Measurements from ENCODE around the gene PTCD2.
"Not testable (repeated sequence)": the region's sequence is repeated elsewhere in the genome, so short reads cannot be mapped to it uniquely, and the experiment has no call there.

PTCD2 gene

DNA sequence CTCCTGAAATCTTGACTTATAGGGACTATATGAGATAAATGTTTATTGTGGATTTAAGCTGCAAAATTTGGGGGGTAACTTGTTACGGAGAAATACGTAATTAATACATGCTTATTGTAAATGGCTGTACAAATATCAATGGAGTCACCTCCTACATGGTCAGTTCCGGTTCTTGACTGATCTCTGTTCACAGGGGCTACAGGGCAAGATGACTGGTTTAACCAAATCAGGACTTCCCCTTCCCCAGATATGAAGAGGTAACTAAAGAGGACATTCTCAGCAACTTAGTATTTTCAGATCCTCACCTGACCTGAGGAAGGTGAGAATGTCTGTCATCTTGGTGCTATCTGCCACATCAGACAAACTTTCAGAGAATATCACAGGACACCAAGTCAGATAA, 54.7 kb downstream of the PTCD2 start:
- no peak for DNase-seq (ENCODE audit: extremely low spot score, insufficient read length, low read depth)
- FAIRE-seq: peak; percentile 9

DNA sequence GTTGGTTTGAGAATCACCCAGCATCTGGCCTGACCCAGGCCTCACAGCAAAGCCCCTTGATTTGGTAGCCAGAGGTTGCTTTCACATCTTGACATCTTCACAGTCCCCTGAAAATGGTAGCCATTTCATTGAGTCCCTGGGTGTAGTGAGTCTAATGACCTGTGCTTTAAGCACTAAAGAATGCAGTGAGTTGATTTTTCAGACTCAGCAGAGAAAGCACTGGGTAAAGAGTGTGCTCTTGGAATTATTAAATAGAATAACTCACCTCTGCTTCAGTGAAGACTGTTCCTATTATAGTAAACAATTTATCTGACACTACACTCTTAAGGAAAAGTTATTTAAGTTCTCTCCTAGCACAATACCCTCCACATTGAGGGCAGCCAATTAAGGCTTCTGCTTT, 56.2 kb downstream of the PTCD2 start:
- DNase-seq (ENCODE audit: extremely low spot score, insufficient read length, low read depth) (no peak), FAIRE-seq (no peak)

DNA sequence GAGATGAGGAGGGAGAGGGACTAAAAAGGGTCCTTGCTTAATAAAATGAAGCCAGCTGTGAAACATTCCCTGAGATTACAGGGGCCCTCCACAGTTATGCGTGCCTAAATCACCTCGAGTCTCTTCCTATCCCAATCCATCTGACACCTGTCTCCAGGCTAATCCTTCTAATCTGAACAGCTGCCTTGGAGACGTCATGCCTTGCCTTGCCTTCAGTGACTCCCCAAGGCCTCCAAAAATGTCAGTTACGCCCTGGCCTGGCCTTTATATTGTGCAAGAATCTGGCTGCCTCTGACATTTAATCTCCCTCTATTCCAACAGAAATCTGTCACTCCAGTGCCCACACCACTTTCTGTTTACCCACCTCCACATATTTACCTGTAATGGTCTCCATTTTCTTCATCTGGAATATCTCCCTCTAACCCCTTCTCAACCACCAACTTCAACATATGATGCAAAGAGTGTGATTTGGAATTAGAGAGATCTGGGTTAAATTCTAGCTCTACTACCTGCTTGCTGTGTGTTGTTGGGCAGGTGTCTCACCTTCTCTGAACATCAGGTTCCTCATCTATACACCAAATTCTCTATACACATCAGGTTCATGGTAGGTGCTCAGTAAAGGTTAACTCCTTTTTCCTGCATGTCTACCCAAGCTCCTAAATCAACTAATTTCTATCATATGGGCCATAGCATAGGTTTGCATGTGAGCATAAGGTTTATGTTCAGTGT, 57.9 kb downstream of the PTCD2 start:
- DNase-seq (ENCODE audit: extremely low spot score, insufficient read length, low read depth): no peak

DNA sequence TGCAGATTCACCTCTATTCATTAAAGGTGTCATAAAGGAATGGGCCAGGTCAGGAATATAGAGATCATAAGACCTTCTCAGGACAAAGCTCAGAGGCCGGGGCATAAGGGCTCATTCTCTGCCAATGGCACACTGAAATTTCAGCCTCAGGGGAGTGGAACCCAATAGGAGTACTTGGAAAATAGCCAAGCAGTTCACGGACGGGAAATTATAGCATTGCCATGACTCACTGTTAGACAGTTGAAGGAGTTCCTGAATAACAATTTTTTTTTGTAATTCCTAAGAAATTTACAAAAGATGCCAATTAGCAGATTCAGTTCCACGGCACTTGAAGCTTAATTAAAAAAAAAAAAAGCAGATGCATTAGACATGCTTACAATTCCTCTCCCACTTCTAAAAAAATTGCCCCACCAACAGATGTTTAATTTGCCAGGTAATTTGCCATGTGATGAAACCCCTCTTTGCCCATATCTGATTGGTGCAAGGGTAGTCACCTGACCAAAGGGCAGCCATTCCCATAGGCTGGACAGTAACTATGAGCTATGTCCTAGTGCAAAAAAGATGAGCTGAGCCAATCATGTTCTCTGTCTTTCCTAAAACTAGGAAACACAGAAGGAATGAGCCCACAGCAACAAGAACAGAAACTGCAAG, 58.6 kb downstream of the PTCD2 start:
- no peak for FAIRE-seq

More for the DNA sequence above, 57.9 kb downstream of the PTCD2 start:
- FAIRE-seq: no peak

DNA sequence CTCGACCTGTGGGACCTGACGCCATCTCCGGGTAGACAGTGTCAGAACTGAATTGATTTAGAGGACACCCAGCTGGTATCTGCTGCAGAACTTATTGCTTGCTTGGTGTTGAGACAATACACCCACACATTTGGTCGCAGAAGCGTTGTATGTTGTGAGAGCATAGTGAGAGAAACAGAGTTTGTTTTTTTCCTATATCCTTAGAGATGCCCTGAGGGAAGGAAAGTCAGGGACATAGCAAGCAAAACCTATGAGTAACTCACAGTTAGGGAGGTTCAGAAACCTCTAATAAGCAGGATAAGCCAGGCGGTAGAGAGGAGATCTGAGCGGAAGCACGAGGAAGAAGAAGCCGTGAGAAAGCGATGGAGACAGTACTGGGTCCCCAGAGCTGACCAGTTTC, 59.8 kb downstream of the PTCD2 start:
- no peak for DNase-seq (ENCODE audit: extremely low spot score, insufficient read length, low read depth)
- FAIRE-seq: no peak

More for the DNA sequence above, 58.6 kb downstream of the PTCD2 start:
- no peak for DNase-seq (ENCODE audit: extremely low spot score, insufficient read length, low read depth)

DNA sequence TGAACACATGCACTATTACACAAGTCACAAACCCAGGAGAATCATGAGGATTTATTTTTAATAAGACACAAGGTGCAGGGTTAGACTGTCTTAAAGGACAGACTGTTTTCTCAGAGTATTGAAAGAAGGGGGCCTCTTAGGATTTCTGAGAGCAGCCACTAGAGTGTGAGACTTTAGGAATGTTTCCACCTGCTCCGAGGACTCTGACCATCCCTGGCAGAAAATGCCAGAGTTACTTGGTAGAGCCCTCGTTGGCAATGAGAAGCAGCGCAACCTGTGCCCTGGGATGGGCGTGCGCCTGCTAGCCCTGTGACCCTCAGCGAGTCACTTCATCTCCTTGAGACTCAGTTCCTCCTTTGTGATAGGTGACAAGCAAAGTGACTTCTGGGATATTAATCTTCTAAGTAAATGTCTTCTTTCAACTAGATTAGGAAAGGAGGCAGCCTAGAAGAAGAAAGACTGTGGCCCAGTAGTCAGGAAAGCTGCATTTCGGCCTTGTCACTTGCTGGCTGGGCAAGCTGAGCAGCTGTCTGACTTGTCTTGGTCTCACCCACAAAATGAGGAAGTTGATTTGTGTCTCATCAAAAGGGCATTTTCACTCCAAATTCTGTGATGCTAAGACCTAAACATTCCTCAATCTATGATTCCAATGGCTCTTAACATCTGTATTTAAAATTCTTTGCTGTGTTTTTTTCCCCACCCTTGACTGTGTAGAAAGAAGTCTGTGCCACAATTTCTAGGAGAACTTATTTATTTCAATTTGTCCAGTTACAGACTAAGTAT, 60.5 kb downstream of the PTCD2 start:
- FAIRE-seq: peak; percentile 83
- no peak for DNase-seq (ENCODE audit: extremely low spot score, insufficient read length, low read depth)

DNA sequence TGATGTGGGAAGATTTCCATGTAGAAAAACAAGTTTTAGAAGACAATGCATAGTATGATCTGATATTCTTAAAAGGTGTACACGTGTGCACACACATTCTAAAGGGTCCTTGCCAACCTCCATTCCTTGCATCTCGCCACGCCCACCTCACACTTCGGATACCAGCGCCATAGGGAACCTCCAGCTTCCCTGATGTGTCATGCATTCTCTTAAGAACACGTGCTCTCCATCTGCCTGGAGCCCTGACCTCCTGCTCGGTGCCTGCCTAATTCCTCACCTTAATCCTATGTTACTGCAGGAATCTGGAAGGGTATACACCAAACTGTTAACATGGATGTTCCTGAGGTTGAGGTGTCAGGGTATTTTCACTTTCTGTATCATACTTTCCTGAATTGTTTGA, 63.1 kb downstream of the PTCD2 start:
- DNase-seq (ENCODE audit: extremely low spot score, insufficient read length, low read depth) (no peak), FAIRE-seq (no peak)

DNA sequence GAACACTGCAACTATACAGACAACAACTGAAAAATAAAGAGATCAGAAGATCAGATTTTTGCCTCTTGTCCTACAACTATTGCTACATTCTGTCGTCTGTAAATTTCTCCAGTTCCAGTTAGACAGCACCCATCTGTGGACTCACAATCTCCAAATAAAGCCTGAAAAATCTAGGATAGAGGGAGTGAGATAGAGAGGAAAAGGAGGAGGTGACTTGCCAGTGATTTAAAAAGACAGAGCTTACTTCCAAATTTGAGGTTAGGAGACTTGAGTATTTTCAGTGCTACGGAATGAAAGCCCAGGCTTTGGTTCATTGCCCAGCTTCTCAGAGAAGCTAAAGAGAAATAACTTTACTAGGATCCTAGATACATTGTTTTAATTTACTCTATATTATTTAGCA, 63.6 kb downstream of the PTCD2 start:
- FAIRE-seq (no peak), DNase-seq (ENCODE audit: extremely low spot score, insufficient read length, low read depth) (no peak)

DNA sequence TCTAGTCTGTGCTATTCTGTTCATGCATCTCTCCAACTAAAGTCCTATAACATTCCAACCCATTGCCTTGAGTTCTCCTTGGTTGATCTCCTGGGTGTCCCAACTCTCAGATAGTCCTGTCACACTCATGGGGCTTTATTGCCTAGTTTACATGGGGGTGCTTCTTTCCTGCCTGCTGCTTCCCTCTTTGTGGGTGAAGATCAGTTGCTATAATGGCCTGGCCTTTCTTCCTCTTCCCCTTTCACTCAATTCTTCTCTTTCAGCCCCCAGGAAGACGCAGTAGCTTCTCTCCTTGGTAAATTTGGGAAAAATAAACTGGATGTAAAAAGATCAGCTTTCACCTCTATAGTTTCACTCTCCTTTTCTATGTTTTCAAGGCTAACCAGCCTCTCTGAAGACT, 66.5 kb downstream of the PTCD2 start:
- DNase-seq (ENCODE audit: extremely low spot score, insufficient read length, low read depth) (no peak), FAIRE-seq (no peak)

DNA sequence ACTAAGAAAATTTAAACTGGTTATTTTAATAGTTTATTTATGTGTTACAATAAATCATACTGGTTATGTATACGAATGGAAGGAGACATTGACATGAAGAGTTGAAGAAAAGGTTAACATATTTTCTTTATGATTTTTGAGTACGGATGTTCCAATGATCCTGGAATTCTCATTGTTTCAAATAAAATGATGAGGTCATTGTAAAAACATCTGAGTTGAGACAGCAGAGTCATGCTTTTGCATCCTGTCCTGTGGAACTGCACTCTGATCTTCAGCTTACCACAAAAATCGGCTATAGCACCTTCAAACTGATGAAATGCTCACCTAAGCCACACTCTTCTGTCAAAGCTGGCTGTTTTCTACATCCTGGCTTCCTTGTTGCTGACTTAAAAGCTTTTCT, 67.8 kb downstream of the PTCD2 start:
- no peak for FAIRE-seq
- no peak for DNase-seq (ENCODE audit: extremely low spot score, insufficient read length, low read depth)

DNA sequence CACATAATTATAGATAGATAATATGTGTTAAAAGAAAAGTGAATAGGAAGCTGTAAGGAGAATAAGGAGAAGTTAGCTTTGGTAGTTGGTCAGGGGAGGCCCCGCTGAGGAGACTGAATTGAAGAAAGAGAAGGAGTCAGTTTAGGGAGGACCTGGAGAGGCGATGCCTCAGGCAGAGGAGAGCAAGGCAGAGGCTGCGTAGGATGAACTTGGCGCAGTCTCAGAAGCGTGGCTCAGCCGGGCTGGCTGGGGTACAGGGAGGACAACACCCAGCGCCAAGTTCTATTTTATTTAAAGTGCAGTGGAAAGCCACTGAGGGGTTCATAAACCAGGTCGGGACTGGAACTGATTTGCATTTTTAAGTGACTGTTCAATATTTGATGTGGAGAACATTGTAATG, 68.5 kb downstream of the PTCD2 start:
- FAIRE-seq (no peak), DNase-seq (ENCODE audit: extremely low spot score, insufficient read length, low read depth) (no peak)

DNA sequence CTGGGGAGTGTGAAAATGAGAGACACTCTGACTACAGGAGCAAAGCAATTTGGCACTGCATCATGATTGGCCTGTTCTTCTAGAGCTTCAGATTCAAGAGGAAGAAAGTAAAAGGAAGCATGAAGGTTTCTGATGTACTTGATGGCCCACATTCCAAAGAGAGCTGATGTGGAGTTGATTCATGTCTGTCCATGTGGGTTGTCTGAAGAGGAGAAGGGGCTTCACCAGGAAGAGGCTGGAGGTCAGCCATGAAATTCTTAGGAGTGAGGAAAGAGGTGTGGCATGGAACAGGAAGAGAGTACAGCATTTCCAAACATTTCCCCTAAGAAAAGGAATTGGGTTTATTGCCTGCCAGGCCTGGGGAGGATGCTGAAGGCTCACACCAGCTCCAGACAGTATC, 70.7 kb downstream of the PTCD2 start:
- FAIRE-seq (no peak), DNase-seq (ENCODE audit: extremely low spot score, insufficient read length, low read depth) (no peak)

DNA sequence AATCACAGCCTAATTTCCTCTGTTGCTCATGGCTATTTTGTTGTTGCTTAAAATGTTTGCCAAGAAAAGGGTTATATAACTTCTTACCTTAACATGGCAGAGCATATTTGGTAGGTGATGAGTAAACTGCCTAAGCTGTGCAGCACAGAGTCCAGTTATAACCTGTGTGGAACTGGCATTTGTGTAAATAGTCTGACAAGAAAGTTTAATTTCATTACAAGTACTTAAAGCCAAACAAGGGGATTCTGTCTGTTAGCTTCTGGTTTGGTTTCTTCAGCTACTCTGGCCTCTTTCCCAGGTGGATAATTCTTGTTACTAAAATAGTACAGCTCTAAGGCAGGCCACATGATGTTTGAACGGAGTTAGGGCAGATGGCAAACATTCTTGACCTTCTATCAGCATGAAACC, 72.2 kb downstream of the PTCD2 start:
- DNase-seq (ENCODE audit: extremely low spot score, insufficient read length, low read depth) (no peak), FAIRE-seq (no peak)

DNA sequence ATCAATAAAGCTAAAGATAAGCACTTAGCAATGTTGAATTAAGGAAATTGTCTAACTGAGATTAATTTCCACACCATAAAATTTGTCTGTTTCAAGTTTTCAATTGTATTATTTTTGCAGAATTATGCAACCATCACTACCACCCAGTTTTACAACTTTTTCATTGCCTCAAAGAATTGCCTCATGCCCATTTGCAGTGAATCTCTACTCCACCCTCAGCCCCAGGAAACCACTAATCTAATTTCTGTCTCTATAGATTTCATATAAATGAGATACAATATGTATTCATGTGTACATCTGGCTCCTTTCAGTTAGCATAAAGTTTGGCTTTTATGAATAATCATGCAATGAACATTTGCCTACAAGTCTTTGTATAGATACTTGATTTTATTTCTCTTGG, 72.9 kb downstream of the PTCD2 start:
- FAIRE-seq (no peak), DNase-seq (ENCODE audit: extremely low spot score, insufficient read length, low read depth) (no peak)

DNA sequence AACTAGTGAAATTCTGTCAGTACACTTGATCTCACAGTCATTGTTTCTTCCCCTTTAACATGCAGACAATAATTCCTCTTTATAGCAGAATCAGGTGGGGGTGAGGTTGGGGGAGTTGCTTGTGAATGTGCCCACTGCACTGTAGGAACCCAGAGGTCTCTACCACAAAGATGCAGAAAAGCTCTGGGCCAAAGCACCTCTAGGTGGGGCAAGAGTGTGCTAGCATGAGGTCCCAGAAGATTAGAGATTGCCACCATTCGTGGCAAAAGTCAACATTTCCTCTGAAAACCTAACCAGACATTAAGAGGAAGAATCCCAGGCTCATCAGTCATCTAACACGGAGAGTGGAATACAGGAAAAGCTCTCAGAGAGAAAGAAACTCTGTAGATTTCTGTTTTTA, 74.5 kb downstream of the PTCD2 start:
- peak; percentile 86 for FAIRE-seq
- DNase-seq (ENCODE audit: extremely low spot score, insufficient read length, low read depth): no peak

DNA sequence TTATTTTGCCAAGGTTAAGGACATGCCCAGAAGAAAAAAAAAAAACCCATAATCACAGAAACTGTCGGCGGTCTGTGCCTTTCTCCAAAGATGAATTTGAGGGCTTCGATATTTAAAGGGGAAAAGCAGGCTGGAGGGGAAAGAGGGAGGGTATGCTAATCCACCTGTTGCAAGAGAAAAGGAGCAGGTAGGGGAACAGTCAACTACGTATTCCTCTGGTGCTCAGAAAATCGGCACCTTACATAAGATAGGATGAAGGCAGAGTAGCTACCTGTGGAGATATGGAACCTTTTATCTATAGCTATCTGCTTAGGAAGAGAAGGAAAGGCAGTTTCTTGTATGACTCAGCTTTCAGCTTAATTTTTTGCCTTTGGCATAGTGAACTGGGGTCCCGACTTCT, 77.7 kb downstream of the PTCD2 start:
- no peak for DNase-seq (ENCODE audit: extremely low spot score, insufficient read length, low read depth)
- FAIRE-seq: no peak

DNA sequence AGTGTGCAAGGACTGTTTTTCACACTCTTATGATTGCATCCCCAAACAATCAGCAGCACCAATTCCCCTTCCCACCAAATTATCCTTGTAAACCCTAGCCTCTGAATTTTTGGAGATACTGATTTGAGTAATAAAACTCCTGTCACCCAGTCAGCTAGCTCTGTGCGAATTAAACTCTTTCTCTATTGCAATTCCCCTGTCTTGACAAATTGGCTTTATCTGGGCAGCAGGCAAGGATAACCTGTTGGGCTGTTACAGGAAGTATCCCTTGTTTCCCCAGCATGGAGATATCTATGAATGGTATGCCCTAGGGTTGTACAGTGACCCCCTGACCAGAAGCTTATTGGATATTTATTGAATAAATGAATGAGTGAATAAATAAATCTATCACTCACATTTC, 80.8 kb downstream of the PTCD2 start:
- FAIRE-seq: no peak

DNA sequence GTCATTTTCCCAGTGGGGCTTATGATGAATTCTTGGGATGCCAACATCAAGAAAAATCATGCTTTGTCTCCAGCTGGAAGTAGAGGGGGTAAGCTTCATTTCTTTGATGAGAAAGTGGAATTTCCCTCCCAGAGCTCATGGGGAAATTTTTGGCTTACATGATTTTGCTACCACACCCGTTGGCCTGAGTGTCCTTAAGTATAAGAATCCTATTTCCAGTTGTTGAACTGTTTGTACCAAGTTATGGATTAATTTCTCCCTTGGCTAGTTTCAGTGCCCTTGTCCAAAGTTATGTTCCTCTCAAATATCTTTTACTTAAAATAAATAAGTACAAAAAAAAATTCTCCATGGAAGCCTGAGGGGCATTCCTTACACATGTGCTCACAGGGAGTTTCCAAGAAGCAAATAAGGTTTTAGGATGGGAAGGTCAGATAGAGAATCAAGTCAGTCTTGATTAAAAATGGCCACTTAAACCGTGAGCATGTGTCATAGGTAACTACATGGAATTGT, 82.3 kb downstream of the PTCD2 start:
- no peak for FAIRE-seq

More for the DNA sequence above, 80.8 kb downstream of the PTCD2 start:
- DNase-seq (ENCODE audit: extremely low spot score, insufficient read length, low read depth): no peak

DNA sequence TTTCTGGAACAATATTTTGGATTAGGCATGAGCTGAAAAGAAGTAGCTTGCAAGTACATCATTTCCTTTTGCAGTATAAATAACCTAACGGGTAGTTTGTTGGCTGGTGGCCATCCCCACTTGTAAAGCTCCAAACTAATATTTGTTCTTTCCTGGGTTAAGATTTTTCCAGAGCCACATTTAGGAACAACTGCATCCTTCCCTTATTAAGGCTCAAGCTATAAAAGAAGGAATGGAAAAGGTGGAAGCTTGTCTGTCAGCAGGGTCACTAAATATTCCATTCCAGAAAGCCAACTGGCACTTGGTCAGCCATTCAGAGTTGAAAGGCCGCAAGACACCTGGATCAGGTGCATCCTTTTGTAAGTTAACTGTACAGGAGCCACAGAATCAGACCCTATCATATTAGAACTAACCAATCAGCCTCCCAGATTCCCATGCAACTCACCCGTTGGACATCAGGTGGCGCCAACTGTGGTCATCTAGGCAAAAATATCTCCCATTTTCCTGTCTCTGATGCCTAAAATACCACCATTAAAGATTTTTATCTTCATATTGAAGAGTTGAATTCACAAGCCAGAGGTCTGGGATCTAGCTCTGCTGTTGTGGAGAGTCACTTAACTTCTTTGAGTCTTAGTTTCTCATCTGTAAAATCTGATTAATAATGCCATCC, 82.9 kb downstream of the PTCD2 start:
- FAIRE-seq (no peak), DNase-seq (ENCODE audit: extremely low spot score, insufficient read length, low read depth) (no peak)

More for the DNA sequence above, 82.3 kb downstream of the PTCD2 start:
- no peak for DNase-seq (ENCODE audit: extremely low spot score, insufficient read length, low read depth)

DNA sequence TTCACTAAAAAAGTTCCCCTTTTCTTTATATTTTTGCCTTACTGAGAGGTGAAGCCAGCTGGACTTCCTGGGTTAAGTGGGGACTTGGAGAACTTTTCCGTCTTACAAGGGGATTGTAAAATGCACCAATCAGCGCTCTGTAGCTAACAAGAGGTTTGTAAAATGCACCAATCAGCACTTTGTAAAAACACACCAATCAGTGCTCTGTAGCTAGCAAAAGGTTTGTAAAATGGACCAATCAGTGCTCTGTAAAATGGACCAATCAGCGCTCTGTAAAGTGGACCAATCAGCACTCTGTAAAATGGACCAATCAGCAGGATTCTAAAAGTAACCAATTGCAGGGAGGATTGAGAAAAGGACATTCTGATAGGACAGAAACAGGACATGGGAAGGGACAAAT, 84.6 kb downstream of the PTCD2 start:
- DNase-seq (ENCODE audit: extremely low spot score, insufficient read length, low read depth); FAIRE-seq: not testable (repeated sequence)

All from GM18507 (cell line).